ENCODE measurements around the gene MRTO4.
"Not testable (repeated sequence)": the region's sequence is repeated elsewhere in the genome, so short reads cannot be mapped to it uniquely, and the experiment has no call there.

MRTO4 gene

DNA sequence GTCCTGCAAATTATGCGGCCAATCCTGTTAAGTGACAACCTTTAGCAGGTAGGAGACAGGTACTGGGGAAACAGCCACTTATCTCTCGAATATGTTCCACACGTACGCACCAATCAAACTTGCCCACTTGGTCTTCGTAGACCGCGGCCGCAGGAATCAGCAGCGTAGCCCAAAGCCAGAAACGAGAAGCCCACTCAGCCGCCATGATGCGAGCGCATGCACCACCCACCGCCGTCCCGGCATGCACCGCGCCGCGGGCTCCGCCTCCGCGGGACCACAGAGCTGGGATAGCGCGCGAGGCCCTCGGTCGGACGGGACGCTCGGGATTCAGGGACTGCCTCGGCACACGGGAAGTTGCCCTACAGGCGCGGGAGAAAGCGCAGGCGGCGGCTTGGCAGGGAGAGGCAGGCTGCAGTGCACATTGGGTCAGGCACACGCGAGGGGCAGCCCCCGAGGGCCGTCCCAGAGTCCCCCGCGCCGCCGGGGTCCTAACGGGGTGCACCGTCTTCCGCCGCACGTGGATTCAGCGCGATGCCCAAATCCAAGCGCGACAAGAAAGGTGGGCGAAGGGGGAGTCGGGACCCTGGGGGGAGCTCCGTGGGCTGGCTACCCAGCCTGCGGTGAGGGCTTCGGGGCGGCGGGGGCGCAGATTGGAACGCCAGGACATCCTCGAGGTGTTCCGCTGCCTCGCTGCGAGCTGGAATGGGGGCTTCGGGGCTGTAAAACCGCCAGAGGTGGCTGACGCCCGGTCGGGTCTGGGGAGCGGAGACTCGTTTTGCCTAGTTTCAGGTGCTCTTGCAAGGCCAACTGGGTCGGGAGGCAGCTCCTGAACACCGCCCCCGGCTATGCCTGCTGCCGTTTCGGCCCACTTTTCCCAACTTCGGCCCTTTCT, at the start of gene MRTO4, which contains the start of gene EMC1:
Gene MRTO4 (plus strand): TSS at position 501 of the 892 bp plus-strand sequence. CDS start 31 bp downstream, at position 532.
Gene EMC1 (minus strand): TSS at position 220 of the 892 bp plus-strand sequence. CDS start 15 bp downstream, at position 205.
- DNase-seq = peak; percentile 84 to 91

GRCh38 chr1:19202396-19202795, 49.2 kb upstream of the MRTO4 start:
- no peak for DNase-seq

DNA sequence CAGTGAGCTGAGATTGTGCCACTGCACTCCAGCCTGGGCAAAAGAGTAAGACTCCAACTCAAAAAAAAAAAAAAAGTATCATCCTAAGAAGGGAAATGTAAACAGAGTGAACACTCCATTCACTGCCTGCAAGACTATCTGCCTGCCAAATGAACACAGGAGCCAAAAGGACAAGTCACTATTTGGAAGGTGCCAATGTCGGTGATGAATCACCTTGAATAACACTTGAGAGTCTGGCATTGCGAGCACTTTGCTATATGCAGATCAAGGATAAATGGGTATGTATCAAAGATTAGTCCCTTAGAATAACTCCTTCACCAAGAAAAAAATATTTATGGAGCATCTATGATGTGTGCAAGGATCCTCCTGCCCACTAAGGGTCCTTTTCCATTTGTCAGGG, 48.2 kb upstream of the MRTO4 start:
- DNase-seq = no peak

- DNase-seq = no peak
These were observed 46.9 kb upstream of the MRTO4 start for GRCh38 chr1:19204446-19205266.

DNA sequence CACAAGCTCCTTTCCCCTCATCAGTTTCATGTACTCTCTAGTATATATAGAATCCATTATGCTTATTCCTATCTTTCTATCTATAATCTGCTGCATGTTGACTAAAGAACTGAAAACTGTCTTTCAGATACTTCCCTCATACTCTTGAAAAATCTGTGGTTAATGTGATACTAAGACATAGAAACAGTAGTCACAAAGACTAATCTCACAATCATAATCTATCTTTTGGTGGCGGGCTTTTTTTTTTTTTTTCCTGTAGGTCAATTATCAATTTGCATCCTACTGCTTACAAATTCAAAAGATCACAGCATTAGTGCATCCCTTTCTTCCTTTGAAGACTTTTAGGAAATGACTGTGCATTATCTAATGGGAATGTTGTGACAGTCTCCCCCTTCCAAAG, 46.2 kb upstream of the MRTO4 start:
- DNase-seq = no peak

DNA sequence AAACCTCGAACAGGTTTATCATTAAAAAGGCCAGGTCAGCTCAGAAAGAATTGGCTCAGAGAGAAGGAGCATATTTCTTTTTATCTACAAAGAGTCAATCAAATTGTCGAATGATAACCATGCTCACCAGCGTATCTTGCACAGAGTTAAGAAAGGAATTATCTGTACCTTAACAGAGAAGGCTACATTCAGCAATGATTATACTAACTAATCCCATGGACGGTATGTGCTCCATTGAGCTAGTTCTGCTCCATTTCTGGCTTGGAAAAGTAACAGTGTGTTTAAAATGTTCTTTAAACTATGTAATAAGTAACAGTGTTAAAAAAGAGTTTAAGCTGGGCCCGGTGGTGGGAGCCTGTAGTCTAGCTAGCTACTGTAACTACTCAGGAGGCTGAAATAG, 45.8 kb upstream of the MRTO4 start:
- no peak for DNase-seq

GRCh38 chr1:19206947-19207346, 44.7 kb upstream of the MRTO4 start:
- no peak for DNase-seq

DNA sequence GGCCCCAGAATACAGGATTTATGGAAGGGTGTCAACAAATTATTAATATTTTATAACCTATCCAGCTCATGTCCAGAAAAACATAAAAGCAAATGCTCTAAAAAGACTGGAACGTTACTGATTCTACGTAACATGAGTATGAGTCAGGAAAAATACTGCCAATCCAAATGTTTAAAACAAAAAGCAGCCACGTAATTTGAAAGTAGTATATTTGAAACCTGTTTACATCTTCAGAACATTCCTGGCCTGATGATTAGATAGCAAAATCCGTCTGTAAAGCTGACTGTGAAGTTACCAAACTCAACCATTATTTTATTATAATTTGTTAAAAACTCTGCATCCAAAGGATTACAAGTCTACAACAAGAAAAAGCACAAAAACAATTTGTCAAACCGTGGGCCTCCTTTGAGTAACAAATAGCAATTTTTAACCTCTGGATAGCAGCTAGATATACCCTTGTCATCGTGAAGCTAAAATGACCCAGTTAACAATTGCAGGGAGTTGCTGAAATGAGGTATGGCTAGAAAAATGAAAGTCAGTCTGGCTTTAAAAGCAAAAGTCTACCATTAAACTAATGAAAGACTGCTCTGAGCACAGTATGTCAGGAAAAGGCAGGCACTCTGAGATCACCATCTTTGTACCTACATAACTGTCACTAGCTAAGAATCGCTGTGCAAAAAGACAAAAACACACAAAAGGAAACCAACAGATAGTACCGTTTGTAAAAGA, 42.7 kb upstream of the MRTO4 start:
- no peak for DNase-seq

- peak; percentile 45 to 62 for DNase-seq
These were observed 42.1 kb upstream of the MRTO4 start for GRCh38 chr1:19209439-19209989.

- DNase-seq = peak; percentile 96 to 98
These were observed 41.4 kb upstream of the MRTO4 start, which contains the start of gene UBR4 for GRCh38 chr1:19209990-19210771. Gene UBR4 (minus strand): TSS chr1:19210266. CDS start chr1:19210248, 18 bp downstream.

DNA sequence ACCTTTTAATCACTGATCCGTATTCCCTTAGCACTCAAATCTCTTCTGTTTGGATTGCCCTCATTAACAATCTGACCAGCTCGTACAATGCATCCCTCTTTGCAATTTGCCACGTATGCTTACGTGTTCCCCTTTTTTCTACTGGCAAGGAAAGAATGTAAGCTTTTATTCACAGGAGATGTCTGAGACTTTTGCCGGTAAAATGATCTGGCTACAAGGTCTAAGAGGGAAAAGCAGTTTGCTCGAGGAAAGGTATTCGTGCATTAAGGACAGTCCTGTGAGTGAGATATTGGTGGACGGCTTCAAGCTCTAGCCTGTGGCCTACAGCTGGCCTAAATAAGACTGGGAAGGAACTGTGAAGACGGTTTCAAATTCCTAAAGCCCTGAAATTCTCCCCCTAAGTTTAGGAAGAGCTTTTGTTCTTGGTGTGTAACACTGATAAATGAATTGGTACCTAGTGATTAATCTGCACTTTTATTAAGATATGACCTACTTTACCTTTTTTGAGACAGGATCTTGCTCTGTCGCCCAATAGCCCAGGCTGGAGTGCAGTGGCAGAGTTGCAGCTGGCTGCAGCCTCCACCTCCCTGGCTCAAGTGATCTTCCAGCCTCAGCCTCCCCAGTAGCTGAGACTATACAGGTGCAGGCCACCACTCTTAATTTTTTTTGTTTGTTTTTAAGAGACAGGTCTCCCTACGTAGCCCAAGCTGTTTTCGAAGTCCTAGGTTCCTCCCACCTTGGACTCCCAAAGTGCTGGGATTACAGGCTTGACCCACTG, 40.6 kb upstream of the MRTO4 start:
- no peak for DNase-seq

DNA sequence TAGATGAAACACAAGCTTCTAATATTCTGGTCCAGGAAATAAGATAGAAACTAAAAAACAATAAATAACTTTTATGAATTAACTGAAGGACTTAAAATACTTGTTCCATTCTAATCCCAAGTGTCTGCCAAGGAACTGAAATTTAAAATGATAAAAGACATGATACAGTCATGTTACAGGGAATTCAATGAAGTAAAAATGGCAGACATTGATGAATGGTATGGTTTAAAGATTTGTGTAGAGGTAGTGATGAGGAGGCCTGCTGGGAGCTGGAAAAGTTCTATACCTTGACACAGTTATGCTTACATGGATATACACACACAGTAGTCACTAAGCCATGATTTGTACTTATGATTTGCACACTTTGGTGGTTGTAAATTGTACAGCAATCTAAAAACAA, 39.4 kb upstream of the MRTO4 start:
- DNase-seq = no peak

GRCh38 chr1:19213580-19213979, 38.0 kb upstream of the MRTO4 start:
- no peak for DNase-seq

- not testable (repeated sequence) for DNase-seq
These were observed 35.0 kb upstream of the MRTO4 start for GRCh38 chr1:19216585-19216984.

DNA sequence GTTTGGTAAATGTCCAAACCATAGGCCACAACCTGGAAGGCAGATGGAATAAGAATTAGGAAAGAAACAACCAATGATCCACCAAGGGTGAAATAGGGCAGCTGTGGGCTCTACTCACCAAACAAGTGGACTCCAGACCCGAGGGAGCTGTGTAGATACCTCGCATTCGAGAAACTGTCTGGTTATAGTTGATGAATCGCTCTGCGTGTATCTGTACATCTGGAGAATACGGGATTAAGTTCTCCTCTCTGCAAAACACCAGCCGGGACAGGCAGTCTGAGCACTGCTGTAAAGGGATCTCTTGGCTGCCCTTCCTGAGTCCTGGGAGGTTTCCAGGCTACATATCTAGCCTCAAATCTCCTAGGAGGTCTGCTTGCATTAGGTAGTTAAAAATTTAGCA, 32.2 kb upstream of the MRTO4 start:
- no peak for DNase-seq

- DNase-seq = no peak
These were observed 31.3 kb upstream of the MRTO4 start for GRCh38 chr1:19220080-19220846.

GRCh38 chr1:19220991-19221390, 30.6 kb upstream of the MRTO4 start:
- DNase-seq = no peak

DNA sequence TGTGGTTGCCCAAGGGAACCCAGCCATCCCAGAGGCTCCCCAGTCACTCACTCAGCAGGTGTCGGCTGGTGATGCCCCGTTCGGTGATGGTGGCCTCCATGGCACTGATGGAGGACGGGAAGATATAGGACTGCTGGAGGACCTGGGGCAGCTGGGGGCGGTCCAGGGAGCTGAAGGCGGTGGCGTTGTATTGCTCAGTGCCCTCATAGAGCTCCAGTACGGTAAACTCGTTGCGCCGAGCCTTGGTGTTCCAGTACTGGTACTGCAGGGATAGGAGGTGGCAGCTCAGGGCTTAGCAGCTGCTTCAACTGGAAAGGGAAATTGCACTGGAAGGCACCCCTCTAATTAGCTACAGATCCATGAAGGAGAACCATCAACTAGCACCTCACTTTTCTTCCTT, 29.0 kb upstream of the MRTO4 start:
- no peak for DNase-seq

DNA sequence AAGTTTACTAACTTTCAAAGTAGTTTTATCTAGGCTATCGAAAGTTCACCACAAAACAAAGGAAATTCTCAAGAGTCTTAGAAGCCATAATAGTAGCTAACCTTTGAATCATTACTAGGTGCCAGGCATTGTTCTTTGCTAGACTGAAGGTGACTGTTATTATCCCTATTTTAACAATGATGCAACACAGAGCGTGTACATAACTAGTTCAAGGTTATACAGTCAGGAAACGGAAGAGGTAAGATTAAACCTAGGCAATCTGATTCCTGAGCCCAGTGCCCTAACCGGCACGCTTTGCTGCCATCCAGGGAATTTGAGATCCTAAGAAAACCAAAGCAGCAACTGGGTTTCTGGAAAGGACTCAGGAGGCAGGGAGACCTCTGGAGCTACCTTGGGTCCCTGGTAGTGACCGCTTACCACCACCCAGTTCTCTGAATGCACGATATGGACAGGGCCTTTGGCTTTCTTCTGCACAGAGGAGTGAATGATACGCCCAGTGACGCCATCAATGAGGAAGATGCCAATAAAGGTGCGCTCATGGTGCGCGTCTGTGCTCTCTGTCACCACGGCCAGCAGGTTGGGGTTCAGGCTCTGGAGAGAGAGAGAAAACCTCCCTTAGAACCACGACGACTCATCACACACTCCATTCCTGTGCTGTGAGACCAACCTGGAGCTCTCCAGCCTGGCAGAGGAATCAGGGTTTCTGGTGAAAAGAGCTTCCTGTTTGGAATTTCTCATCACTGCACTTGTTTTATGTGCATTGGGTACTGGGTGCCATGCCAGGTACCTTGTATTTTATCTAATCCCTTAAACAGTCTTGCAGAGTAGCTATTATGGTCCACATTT, 28.4 kb upstream of the MRTO4 start:
- no peak for DNase-seq

Measured in stimulated activated CD4-positive, alpha-beta T cell treated with anti-CD3 and anti-CD28 coated beads, Interleukin-4, amount 100 ng/mL, for 4 hours (primary cell).